ENCODE data around the gene NDRG3.

The NDRG3 gene

DNA sequence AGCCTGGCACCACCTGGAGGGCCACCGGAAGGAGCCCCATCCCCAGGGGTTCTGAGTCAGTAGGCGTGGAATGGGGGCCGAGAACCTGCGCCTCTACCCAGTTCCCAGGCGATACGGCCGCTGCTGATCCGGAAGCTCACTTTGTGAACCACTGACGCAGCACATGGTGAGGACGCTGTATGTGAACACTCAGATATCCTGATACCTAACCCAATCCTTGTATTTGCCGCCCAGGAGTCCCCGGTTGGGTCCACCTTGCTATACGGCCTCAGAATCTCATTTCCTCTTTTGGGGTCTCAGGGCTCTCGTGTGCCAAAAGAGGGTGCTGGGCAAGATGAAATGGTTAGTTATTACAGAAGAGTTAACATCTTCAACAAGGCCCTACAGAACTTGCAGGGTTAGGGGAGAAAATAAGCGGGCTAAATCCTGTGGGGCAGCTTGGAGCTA is 140.9 kb downstream of the NDRG3 start:
- peak; percentile 82 for DNase-seq
